Spleen (tissue), 11 donors: ENCODE data around the gene NFU1. TPM values are rescaled to one million over a fixed set of nuclear protein-coding genes. Genes with fewer than 3 reads are reported as not detected.

Source experiments
- DNase-seq: peaks from one replicate; pipeline ENCODE4 v3.0.0-alpha.2; 2020
- H3K27ac ChIP-seq, 8 donors: fragments of 200-600 bp; sonication (generic) in 7 of 8; 1 replicate in 4 of 8; 2 replicates in 4 of 8; pipeline versions ENCODE4 v1.5.0 to v1.8.0; 2016 to 2021; ENCODE audit warnings: inconsistent platforms in 4 of 8, mild to moderate bottlenecking in 4 of 8, moderate library complexity in 1 of 8
- H3K27me3 ChIP-seq, 7 donors: fragments of 200-600 bp; sonication (generic) in 6 of 7; replicated peaks in 1 of 7; 1 replicate in 4 of 7; 2 replicates in 3 of 7; pipeline versions ENCODE4 v1.5.0 to v1.8.0; 2016 to 2021; ENCODE audit warnings: inconsistent platforms in 3 of 7, mild to moderate bottlenecking in 1 of 7
- H3K36me3 ChIP-seq, 6 donors: fragments of 200-600 bp; sonication (generic) in 5 of 6; 1 replicate in 4 of 6; 2 replicates in 2 of 6; pipeline versions ENCODE4 v1.5.0 to v1.8.0; 2016 to 2021; ENCODE audit warnings: inconsistent platforms in 2 of 6
- H3K4me1 ChIP-seq, 6 donors: fragments of 200-600 bp; sonication (generic) in 5 of 6; 1 replicate in 3 of 6; 2 replicates in 3 of 6; pipeline versions ENCODE4 v1.5.0 to v1.8.0; 2016 to 2021; ENCODE audit warnings: inconsistent platforms in 3 of 6
- H3K4me3 ChIP-seq, 8 donors: fragments of 200-600 bp; sonication (generic) in 7 of 8; 1 replicate in 4 of 8; 2 replicates in 4 of 8; pipeline versions ENCODE4 v1.5.0 to v1.8.0; 2016 to 2021; ENCODE audit warnings: inconsistent platforms in 4 of 8, mild to moderate bottlenecking in 4 of 8, moderate library complexity in 2 of 8
- H3K9me3 ChIP-seq, 8 donors: fragments of 200-600 bp; sonication (generic) in 7 of 8; 1 replicate in 4 of 8; 2 replicates in 4 of 8; pipeline versions ENCODE4 v1.5.0 to v1.8.0; 2016 to 2021; ENCODE audit warnings: inconsistent platforms in 4 of 8
- POLR2A ChIP-seq, 3 donors: fragments of 450-650 bp; IDR thresholded peaks; one replicate each; pipeline ENCODE4 v1.5.1; 2017; ENCODE audit warnings: antibody characterized with exemption in 3 of 3, mild to moderate bottlenecking in 1 of 3
- POLR2AphosphoS5 ChIP-seq, 3 donors: sonication (generic); formaldehyde crosslinking; IDR thresholded peaks; one replicate each; pipeline ENCODE4 v1.5.1; 2017; ENCODE audit warnings: antibody characterized with exemption in 3 of 3
- whole genome bisulfite sequencing, 5 donors: extraction: QIAGEN DNeasy Blood & Tissue Kit in 3 of 5; methylation state at CpG; one replicate each; pipeline versions ENCODE4 v1.1.5 to v1.1.7; 2013 to 2018; 5-methylcytosine and 5-hydroxymethylcytosine counted together
- intact Hi-C: fragments of 100-400 bp; cut with DNase I; formaldehyde crosslinking; loops from one replicate; pipeline ENCODE4 v1.15.0; 2023; ENCODE audit warnings: low total_unique reads
- polyA plus RNA-seq, 3 donors: library from polyadenylated mRNA; stranded (reverse); fragments of 200-250 nt; gene quantifications; one replicate each; pipeline ENCODE4 v1.2.1, GENCODE V29; 2013
- total RNA-seq, 7 donors: library from RNA; depleted of rRNA in 3 of 7; stranded (reverse); fragments of >200 nt in 3 of 7; fragmentation: NEBNext Ultra II Directional in 4 of 7; extraction: Animal tissue kit (Norgen Biotek cat#: 25700) in 4 of 7; gene quantifications; one replicate each; pipeline versions ENCODE4 v1.1.0 to v1.2.1, GENCODE V29; 2016 to 2021
- TF ChIP-seq, protein P1 (sequence below), 11 experiments: fragments of 200-600 bp in 7 of 11; fragments of 450-650 bp in 4 of 11; sonication (generic) in 4 of 11; IDR thresholded peaks in 8 of 11; conservative IDR thresholded peaks in 3 of 11; 1 replicate in 7 of 11; 2 replicates in 4 of 11; pipeline versions ENCODE4 v1.4.0 to v1.8.0; 2016 to 2021; ENCODE audit warnings: antibody characterized with exemption in 11 of 11, inconsistent platforms in 4 of 11, mild to moderate bottlenecking in 1 of 11
- donor health status: healthy with polysubstance abuse.
- donor health status: DM: no; HTN: no; CAD: no; lungs with moderate emphysema.
- donor health status: DM: no; HTN: no; CAD: no.
- donor health status: Bipolar disorder and iron deficiency.
- donor health status: healthy.
- donor health status: DM: no; HTN: no; CAD: no.
- donor health status: DM: yes; HTN: yes; CAD: no.

Gene NFU1
- total and polyA plus RNA-seq, 10 donors: 24.8 to 53.0 (median 33.2) TPM

GRCh38 chr2:69437751-69438154, 518 bp upstream of the NFU1 start:
- peaks cover 0 to 7% (median 0%) of the 10 kb centered on the region in 8 donors for H3K9me3 ChIP-seq
- no peak for DNase-seq
- intact Hi-C loops: loop anchor here (10.0 kb wide), 1 partner anchor 277 kb away; no protein-coding TSS in a partner anchor
- H3K4me3 ChIP-seq: peak overlapping the region; percentile 52 to 87 (median 74)
- 56 to 82% (median 72%) methylated on average over 7 of the region's 7 CpGs for WGBS, 5 donors
- H3K36me3 ChIP-seq: no peaks in the 10 kb centered on the region
- H3K27ac ChIP-seq: peak overlapping the region; percentile 84 to 99 (median 96)
- no peak for TF ChIP-seq POLR2A (IDR thresholded peaks at IDR 0.05)
- no peak for TF ChIP-seq POLR2AphosphoS5 (IDR thresholded peaks at IDR 0.05)
- TF ChIP-seq, protein P1, sequence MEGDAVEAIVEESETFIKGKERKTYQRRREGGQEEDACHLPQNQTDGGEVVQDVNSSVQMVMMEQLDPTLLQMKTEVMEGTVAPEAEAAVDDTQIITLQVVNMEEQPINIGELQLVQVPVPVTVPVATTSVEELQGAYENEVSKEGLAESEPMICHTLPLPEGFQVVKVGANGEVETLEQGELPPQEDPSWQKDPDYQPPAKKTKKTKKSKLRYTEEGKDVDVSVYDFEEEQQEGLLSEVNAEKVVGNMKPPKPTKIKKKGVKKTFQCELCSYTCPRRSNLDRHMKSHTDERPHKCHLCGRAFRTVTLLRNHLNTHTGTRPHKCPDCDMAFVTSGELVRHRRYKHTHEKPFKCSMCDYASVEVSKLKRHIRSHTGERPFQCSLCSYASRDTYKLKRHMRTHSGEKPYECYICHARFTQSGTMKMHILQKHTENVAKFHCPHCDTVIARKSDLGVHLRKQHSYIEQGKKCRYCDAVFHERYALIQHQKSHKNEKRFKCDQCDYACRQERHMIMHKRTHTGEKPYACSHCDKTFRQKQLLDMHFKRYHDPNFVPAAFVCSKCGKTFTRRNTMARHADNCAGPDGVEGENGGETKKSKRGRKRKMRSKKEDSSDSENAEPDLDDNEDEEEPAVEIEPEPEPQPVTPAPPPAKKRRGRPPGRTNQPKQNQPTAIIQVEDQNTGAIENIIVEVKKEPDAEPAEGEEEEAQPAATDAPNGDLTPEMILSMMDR (IDR thresholded peaks at IDR 0.05 in 8 of 11, conservative IDR thresholded peaks at IDR 0.05 in 3 of 11): no peak
- peaks cover 3 to 49% (median 33%) of the 10 kb centered on the region in 6 donors for H3K4me1 ChIP-seq
- no peaks in the 10 kb centered on the region for H3K27me3 ChIP-seq

GRCh38 chr2:69436596-69436937, 668 bp downstream of the NFU1 start:
- intact Hi-C loops: loop anchor here (10.0 kb wide), 1 partner anchor 278 kb away; no protein-coding TSS in a partner anchor
- Histone ChIP-seq H3K27ac (peak overlapping the region; percentile 84 to 99 (median 96)), H3K9me3 (peaks cover 0 to 7% (median 0%) of the 10 kb centered on the region in 8 donors), H3K4me1 (peaks cover 3 to 61% (median 34%) of the 10 kb centered on the region in 6 donors), H3K27me3 (no peaks in the 10 kb centered on the region), H3K4me3 (peak overlapping the region; percentile 52 to 87 (median 74)), H3K36me3 (peaks cover 0 to 3% (median 0%) of the 10 kb centered on the region in 6 donors)
- 3 to 4% (median 3%) methylated on average over 5 of the region's 5 CpGs for WGBS, 5 donors
- TF ChIP-seq POLR2A (IDR thresholded peaks at IDR 0.05) (no peak), POLR2AphosphoS5 (IDR thresholded peaks at IDR 0.05) (no peak)
- TF ChIP-seq, protein P1 (IDR thresholded peaks at IDR 0.05 in 8 of 11, conservative IDR thresholded peaks at IDR 0.05 in 3 of 11): no peak
- DNase-seq: no peak

DNA sequence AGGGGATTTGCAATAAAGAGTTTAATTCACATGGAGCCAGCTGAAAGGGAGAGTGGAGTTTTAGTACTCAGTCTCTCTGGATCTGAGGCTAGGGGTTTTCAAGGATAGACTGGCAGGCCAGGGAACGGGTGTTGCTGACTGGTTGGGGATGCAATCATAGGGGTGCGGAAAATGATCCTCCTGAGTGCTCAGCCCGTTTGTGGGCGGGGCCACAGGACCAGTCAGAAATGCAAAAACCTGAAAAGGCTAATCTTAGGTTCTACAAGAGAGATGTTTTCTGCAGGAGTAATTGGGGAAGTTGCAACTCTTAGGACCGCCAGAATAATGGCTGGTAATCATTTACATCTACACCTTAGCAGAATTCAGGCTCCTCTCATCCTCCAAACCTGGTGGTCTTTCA, 2.5 kb downstream of the NFU1 start:
- H3K9me3 ChIP-seq: peaks cover 0 to 7% (median 0%) of the 10 kb centered on the region in 8 donors
- no peak for DNase-seq
- peaks cover 0 to 21% (median 14%) of the 10 kb centered on the region in 6 donors for H3K36me3 ChIP-seq
- H3K4me1 ChIP-seq: peaks cover 3 to 70% (median 34%) of the 10 kb centered on the region in 6 donors
- TF ChIP-seq POLR2AphosphoS5 (IDR thresholded peaks at IDR 0.05): no peak
- TF ChIP-seq, protein P1 (IDR thresholded peaks at IDR 0.05 in 8 of 11, conservative IDR thresholded peaks at IDR 0.05 in 3 of 11): no peak
- no peak overlapping the region for H3K27ac ChIP-seq
- no peak overlapping the region for H3K4me3 ChIP-seq
- 67 to 77% (median 74%) methylated on average over 5 of the region's 5 CpGs for WGBS, 5 donors
- H3K27me3 ChIP-seq: no peaks in the 10 kb centered on the region
- intact Hi-C loops: loop anchor here (10.0 kb wide), 1 partner anchor 280 kb away; no protein-coding TSS in a partner anchor

DNA sequence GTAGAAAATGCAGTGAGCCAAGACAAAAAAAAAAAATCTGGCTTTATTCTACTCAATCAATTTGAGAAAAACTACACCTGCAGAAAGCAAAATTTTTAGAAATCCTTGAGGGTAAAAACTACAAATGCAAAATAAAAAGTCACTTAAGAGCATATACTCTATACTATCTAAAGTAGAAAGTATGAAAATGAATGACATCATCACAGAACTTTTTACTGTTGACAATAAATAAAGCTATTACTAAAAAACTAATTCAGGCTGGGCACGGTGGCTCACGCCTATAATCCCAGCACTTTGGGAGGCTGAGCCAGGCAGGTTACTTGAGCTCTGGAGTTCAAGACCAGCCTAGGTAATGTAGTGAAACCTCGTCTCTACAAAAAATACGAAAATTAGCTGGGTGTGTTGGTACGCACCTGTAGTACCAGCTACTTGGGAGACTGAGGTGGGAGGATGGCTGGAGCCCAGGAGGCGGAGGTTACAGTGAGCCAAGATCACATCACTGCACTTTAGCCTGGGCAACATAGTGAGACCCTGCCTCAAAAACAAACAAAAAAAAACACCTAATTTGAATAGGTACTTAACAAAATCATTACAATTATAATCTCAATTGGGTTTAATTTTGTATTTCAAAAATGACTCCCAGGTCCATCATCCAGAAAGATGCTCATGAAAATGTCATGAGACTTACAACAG, 7.6 kb downstream of the NFU1 start:
- WGBS, 5 donors: 93 to 97% (median 95%) methylated on average over 6 of the region's 6 CpGs
- peaks cover 2 to 73% (median 55%) of the 10 kb centered on the region in 6 donors for H3K36me3 ChIP-seq
- TF ChIP-seq POLR2A (IDR thresholded peaks at IDR 0.05) (no peak), POLR2AphosphoS5 (IDR thresholded peaks at IDR 0.05) (no peak)
- TF ChIP-seq, protein P1 (IDR thresholded peaks at IDR 0.05 in 8 of 11, conservative IDR thresholded peaks at IDR 0.05 in 3 of 11): no peak
- no peak overlapping the region for H3K27ac ChIP-seq
- no peak for DNase-seq
- H3K4me1 ChIP-seq: peaks cover 0 to 38% (median 8%) of the 10 kb centered on the region in 6 donors
- intact Hi-C loops: loop anchor here (10.0 kb wide), 1 partner anchor 285 kb away; no protein-coding TSS in a partner anchor
- no peaks in the 10 kb centered on the region for H3K9me3 ChIP-seq
- no peaks in the 10 kb centered on the region for H3K27me3 ChIP-seq
- no peak overlapping the region for H3K4me3 ChIP-seq
